Loucy (cell line): ENCODE results near the gene DISP3.

ENCODE experiments used
- H2AFZ ChIP-seq: fragments of 200-600 bp; sonication (generic); 2 replicates; pipeline ENCODE4 v1.6.0; 2016; ENCODE audit warnings: antibody characterized with exemption, mild to moderate bottlenecking, low read length, moderate library complexity
- H3F3A ChIP-seq: fragments of 200-600 bp; 2 replicates; pipeline ENCODE4 v1.6.0; 2016; ENCODE audit warnings: antibody characterized with exemption, low read depth, mild to moderate bottlenecking
- H3K27me3 ChIP-seq: fragments of 200-600 bp; sonication (generic); 2 replicates; pipeline ENCODE4 v1.6.1; 2014; ENCODE audit warnings: low read length, mild to moderate bottlenecking; ENCODE audit not compliant: insufficient read depth, poor library complexity, severe bottlenecking
- H3K36me3 ChIP-seq: fragments of 200-600 bp; sonication (generic); 2 replicates; pipeline ENCODE4 v1.6.1; 2016; ENCODE audit warnings: low read length; ENCODE audit not compliant: insufficient read depth
- H3K4me1 ChIP-seq: fragments of 200-600 bp; sonication (generic); 2 replicates; pipeline ENCODE4 v1.5.1; 2014; ENCODE audit warnings: low read length, mild to moderate bottlenecking; ENCODE audit not compliant: insufficient read depth, poor library complexity, severe bottlenecking
- H3K4me2 ChIP-seq: fragments of 200-600 bp; sonication (generic); 2 replicates; pipeline ENCODE4 v1.6.0; 2014; ENCODE audit warnings: antibody characterized with exemption, low read length, low read depth, mild to moderate bottlenecking; ENCODE audit not compliant: poor library complexity, severe bottlenecking
- H3K4me3 ChIP-seq: fragments of 200-600 bp; sonication (generic); 2 replicates; pipeline ENCODE4 v1.5.1; 2014; ENCODE audit warnings: low read length, mild to moderate bottlenecking, mixed read lengths; ENCODE audit not compliant: poor library complexity, severe bottlenecking
- H3K79me2 ChIP-seq: fragments of 200-600 bp; sonication (generic); 2 replicates; pipeline ENCODE4 v1.6.1; 2014; ENCODE audit warnings: low read length; ENCODE audit not compliant: insufficient read depth
- H3K9ac ChIP-seq: fragments of 200-600 bp; sonication (generic); 2 replicates; pipeline ENCODE4 v1.6.0; 2014; ENCODE audit warnings: mild to moderate bottlenecking, low read depth, low read length, moderate library complexity; ENCODE audit not compliant: poor library complexity, severe bottlenecking
- H3K9me2 ChIP-seq: fragments of 200-600 bp; sonication (generic); replicated peaks from 2 replicates; pipeline ENCODE4 v1.6.1; 2016; ENCODE audit warnings: low read depth, low read length, mixed read lengths
- H3K9me3 ChIP-seq: fragments of 200-600 bp; sonication (generic); 2 replicates; pipeline ENCODE4 v1.6.1; 2014; ENCODE audit warnings: mild to moderate bottlenecking, antibody characterized with exemption, low read length, low read depth; ENCODE audit not compliant: insufficient read depth
- H4K20me1 ChIP-seq: fragments of 200-600 bp; sonication (generic); 2 replicates; pipeline ENCODE4 v1.6.0; 2014; ENCODE audit warnings: antibody characterized with exemption, low read length, mild to moderate bottlenecking; ENCODE audit not compliant: insufficient read depth, poor library complexity, severe bottlenecking
- CTCF ChIP-seq: fragments of 200-600 bp; sonication (generic); conservative IDR thresholded peaks from 2 replicates; pipeline ENCODE4 v1.5.1; 2014; ENCODE audit warnings: mild to moderate bottlenecking, antibody characterized with exemption, low read length
- EZH2phosphoT487 ChIP-seq: fragments of 200-600 bp; IDR thresholded peaks from 2 replicates; pipeline ENCODE4 v1.6.1; 2018; ENCODE audit warnings: antibody characterized with exemption, mild to moderate bottlenecking, moderate library complexity, borderline replicate concordance

The DISP3 gene

GRCh38 chr1:11535761-11536572, 57.0 kb downstream of the DISP3 start:
- H3K4me1 ChIP-seq, result no peaks in the 10 kb centered on the region
- H3K9ac ChIP-seq, result no peak overlapping the region
- no peaks in the 10 kb centered on the region for H3K36me3 ChIP-seq
- no peaks in the 10 kb centered on the region for H3K79me2 ChIP-seq
- TF ChIP-seq CTCF, result no peak
- no peak for TF ChIP-seq EZH2phosphoT487
- H3F3A ChIP-seq, result no peaks in the 10 kb centered on the region
- no peak overlapping the region for H3K4me2 ChIP-seq
- no peaks in the 10 kb centered on the region for H4K20me1 ChIP-seq
- no peaks in the 10 kb centered on the region for H3K27me3 ChIP-seq
- no peak overlapping the region for H3K4me3 ChIP-seq
- H3K9me3 ChIP-seq, result no peaks in the 10 kb centered on the region
- H2AFZ ChIP-seq, result no peak overlapping the region
- H3K9me2 ChIP-seq, result no peaks in the 10 kb centered on the region

GRCh38 chr1:11536573-11537379, 57.8 kb downstream of the DISP3 start:
- no peaks in the 10 kb centered on the region for H3K9me2 ChIP-seq
- H2AFZ ChIP-seq, result no peak overlapping the region
- no peaks in the 10 kb centered on the region for H3K4me1 ChIP-seq
- H3K36me3 ChIP-seq, result no peaks in the 10 kb centered on the region
- no peak for TF ChIP-seq EZH2phosphoT487
- TF ChIP-seq CTCF, result no peak
- no peaks in the 10 kb centered on the region for H3K79me2 ChIP-seq
- no peaks in the 10 kb centered on the region for H3K9me3 ChIP-seq
- no peaks in the 10 kb centered on the region for H3F3A ChIP-seq
- H3K27me3 ChIP-seq, result no peaks in the 10 kb centered on the region
- no peaks in the 10 kb centered on the region for H4K20me1 ChIP-seq
- H3K4me2 ChIP-seq, result no peak overlapping the region
- no peak overlapping the region for H3K9ac ChIP-seq
- H3K4me3 ChIP-seq, result no peak overlapping the region

- Histone ChIP-seq H3K4me2 (no peak overlapping the region), H3K27me3 (no peaks in the 10 kb centered on the region)
- TF ChIP-seq EZH2phosphoT487 (no peak), CTCF (no peak)
These were observed 58.4 kb downstream of the DISP3 start for GRCh38 chr1:11537380-11537764.

More at GRCh38 chr1:11537380-11537764, 58.4 kb downstream of the DISP3 start:
- Histone ChIP-seq H3K4me3 (no peak overlapping the region), H3K79me2 (no peaks in the 10 kb centered on the region), H3K9me2 (no peaks in the 10 kb centered on the region), H3K36me3 (no peaks in the 10 kb centered on the region), H3K4me1 (no peaks in the 10 kb centered on the region), H3K9me3 (no peaks in the 10 kb centered on the region), H2AFZ (no peak overlapping the region), H3K9ac (no peak overlapping the region), H4K20me1 (no peaks in the 10 kb centered on the region), H3F3A (no peaks in the 10 kb centered on the region)
